ENCODE data around the gene MRPL27. TPM values are rescaled to one million over a fixed set of nuclear protein-coding genes. Genes with fewer than 3 reads are reported as not detected.

Gene MRPL27
- total RNA-seq, 2 donors from 2014 or later: 68.6 to 78.5 TPM

DNA sequence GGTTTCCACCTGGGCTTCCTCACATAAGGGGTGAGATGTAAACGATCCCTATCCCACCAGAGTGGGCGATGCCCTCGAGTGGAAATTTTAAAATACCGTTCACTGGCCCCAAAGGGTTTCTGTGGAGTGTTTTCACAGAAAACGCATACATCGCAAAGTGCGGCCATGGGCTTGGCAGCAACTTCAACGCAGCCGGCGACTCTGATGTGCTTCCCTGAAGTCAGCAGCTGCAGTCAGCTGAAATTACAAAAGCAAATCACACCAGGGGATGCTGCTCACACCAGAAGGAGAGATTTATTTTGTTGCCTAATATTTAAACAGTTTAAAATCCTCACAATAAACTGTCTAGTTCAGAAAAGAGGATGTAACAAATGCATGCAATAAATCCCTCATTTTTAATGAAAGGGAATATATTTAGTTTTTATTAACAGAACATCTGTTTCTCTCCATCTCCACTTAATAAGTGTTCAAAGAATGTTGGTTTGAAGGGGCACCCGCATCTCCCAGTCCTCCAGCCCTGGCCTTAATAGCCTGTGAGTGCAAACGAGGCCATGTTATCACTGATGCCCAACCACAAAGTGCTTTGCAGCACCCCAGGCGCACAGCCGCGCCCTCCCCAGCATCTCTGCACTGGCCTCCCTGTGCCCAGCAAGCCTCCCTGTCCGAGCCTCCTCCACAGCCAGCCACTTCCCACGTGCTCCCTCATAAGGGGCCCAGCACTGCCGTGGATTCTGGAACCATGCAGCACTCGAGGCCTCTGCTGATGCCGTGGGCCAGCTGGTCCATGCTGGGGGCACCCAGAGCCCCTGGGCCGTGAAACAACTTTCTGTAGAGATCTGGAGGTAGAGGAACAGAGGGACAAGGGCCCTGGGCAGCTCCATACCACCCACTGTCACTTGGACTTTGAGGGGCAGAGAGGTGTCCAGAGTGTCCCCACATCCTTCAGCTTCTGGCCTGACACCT is 44.3 kb downstream of the MRPL27 start:
- intact Hi-C loops (cut with DNase I): no loop called here
- DNase-seq (no peak), ATAC-seq (no peak)

DNA sequence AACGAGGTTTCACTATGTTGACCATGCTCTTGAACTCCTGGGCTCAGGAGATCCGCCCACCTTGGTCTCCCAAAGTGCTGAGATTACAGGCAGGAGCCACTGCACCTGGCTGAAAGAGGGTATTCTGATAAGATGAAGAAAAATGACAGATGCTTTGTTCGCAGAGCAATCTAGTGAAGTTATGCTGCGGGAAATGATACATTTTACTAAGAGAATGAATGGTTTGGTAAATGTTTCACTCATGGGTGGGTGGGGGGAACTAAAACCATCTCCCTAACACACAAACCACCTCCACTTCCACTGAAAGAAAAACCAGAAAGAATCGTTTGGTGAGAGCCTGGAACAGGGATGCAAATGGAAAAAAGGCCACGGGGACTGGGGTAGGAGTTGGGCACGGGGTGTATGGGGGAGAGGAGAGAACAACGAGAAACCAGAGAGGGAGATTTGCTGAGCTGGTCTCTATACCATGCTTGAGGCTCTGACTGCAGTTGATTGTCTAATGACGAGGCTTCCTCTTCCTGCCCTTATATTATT is 46.1 kb downstream of the MRPL27 start:
- intact Hi-C loops (cut with DNase I): no loop called here
- no peak for ATAC-seq
- no peak for DNase-seq

DNA sequence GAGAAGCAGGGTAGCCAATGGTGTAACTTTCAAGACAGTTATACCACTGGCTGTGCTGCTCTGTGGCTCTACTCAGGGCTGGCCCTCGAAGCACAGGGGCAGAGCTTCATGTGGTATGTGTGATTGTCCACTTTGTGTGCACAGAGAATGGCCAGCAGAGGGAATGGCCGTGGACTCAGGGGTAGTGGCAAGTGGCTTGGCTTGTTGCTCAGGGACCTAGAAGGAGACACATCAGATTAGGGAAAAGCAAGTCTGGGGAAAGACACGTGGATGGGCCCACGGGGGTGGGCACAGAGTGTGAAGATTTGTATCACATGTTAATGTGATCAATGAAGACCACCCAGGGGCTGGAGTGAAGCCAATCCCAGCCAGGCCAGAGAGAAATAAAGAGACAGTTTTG is 47.1 kb downstream of the MRPL27 start:
- intact Hi-C loops (cut with DNase I): no loop called here
- ATAC-seq: no peak
- DNase-seq: no peak

DNA sequence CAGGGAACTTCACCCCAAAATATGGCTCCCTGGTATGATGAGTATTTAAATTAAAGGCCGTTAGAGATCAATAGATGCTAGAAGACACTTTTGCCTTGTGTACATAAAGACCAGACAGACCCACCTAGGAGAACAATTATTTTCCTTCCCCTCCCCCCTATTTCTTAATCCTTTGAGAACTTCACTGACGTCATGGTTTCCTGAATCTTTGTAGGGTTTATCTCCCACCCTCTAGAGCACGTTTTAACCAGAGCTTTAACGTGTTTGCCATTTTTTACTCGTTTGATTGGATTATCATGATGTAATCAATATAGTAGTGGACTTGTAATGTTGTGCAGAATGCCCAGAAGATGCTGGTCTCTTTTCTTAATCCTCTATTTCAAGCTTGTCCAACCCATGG is 49.9 kb downstream of the MRPL27 start:
- ATAC-seq: no peak
- intact Hi-C loops (cut with DNase I): no loop called here

DNA sequence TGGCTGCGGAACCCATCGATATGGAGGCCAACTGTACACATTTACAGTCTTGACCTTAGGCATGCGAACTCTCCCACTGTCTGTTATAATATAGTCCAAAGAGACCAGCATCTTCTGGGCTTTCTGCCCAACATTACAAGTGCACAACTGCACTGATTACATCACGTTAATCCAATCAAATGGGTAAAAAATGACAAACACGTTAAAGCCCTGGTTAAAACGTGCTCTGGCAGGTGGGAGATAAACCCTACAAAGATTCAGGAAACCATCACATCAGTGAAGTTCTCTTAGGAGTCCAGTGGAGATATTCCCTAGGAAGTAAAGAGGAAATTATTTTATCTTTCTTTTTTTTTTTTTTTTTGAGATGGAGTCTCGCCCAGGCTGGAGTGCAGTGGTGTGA is 50.7 kb downstream of the MRPL27 start:
- DNase-seq: no peak
- no peak for ATAC-seq
- intact Hi-C loops (cut with DNase I): no loop called here

More for the DNA sequence above, 49.9 kb downstream of the MRPL27 start:
- DNase-seq: no peak

DNA sequence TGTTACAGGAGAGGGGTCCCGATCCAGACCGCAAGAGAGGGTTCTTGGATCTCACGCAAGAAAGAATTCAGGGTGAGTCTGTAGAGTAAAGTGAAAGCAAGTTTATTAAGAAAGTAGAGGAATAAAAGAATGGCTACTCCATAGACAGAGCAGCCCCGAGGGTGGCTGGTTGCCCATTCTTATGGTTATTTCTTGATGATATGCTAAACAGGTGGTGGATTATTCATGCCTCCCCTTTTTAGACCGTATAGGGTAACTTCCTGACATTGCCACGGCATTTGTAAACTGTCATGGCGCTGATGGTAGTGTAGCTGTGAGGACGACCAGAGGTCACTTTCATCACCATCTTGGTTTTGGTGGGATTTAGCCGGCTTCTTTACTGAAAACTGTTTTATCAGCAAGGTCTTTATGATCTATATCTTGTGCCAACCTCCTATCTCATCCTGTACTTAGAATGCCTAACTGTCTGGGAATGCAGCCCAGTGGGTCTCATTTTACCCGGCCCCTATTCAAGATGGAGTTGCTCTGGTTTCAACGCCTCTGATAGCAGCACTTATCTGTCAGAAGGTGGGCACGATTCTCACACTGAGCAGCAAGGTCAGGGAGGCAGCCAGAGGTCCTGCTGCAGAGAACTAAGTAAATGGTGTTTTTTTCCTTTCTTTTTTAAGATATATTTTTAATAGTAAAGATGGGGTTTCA is 53.5 kb downstream of the MRPL27 start:
- ATAC-seq: no peak
- no peak for DNase-seq
- intact Hi-C loops (cut with DNase I): no loop called here

DNA sequence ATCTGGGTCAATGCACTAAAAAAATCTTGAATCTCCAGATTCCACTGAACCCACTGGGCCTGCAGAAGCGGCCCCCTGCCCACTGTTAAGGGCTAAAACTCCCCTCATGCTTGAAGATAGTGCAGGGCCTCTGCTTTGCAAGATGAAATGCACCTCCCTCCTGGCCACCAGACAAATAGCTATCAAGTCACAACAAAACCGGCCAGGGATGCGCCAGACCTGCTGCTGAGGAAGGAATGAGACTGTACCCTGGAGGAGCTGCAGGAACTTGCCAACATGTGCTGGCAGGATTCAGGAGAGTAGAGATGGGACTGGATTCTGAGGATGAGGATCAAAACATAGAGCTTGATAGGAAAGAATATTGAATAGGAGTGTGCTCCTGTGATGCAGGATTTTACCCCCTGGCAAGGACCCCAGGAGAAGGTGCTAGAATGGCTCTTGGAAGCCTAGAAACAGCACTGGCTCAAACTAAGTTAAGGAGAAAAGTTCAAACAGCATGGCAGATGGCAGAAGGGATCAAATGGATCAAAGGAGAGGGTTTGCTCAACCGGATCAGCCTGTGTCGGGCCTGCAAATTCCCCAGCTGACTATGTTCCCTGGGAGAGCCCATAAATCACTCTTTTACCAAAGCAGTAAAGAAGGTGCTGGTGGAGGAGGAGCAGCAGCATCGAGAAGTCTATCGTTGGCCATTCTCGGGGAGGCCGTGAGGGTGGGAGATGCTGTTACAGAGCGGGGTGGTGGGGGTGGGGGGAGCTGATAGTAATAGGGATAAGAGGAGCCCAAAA is 54.3 kb downstream of the MRPL27 start:
- DNase-seq (no peak), ATAC-seq (no peak)
- intact Hi-C loops (cut with DNase I): no loop called here

Other genes with a start within 250 kb of the MRPL27 start
- 1 to 10 TPM; 1.6 to 2.1 TPM for gene SAMD14, start 243.0 kb downstream of the MRPL27 start, total RNA-seq
- gene PPP1R9B, start 222.5 kb downstream of the MRPL27 start, total RNA-seq: 10 to 100 TPM; 35.8 to 43.4 TPM
- gene SGCA, start 207.2 kb downstream of the MRPL27 start, total RNA-seq: 100 to 1,000 TPM in 1 of 2 donors, 10 to 100 TPM in 1; 96.3 to 131 TPM
- 100 to 1,000 TPM; 106 to 151 TPM for gene COL1A1, start 171.6 kb downstream of the MRPL27 start, total RNA-seq
- gene TMEM92, start 98.7 kb downstream of the MRPL27 start, total RNA-seq: under 1 TPM; 0.10 to 0.65 TPM
- 10 to 100 TPM; 13.6 to 17.3 TPM for gene XYLT2, start 27.1 kb downstream of the MRPL27 start, total RNA-seq
- gene EME1, start within 50 bp of the MRPL27 start, total RNA-seq: 1 to 10 TPM in 1 of 2 donors, under 1 TPM in 1; 0.24 to 1.3 TPM
- 10 to 100 TPM; 35.3 to 70.5 TPM for gene LRRC59, start 24.3 kb upstream of the MRPL27 start, total RNA-seq
- 10 to 100 TPM; 64.8 to 66.4 TPM for gene ACSF2, start 53.0 kb upstream of the MRPL27 start, total RNA-seq
- 1 to 10 TPM in 1 of 2 donors, under 1 TPM in 1; 0.37 to 1.1 TPM for gene CHAD, start 95.7 kb upstream of the MRPL27 start, total RNA-seq
- gene RSAD1, start 105.7 kb upstream of the MRPL27 start, total RNA-seq: 10 to 100 TPM; 31.6 to 38.8 TPM
- under 1 TPM; 0.39 to 0.59 TPM for gene MYCBPAP, start 135.3 kb upstream of the MRPL27 start, total RNA-seq
- gene EPN3, start 159.6 kb upstream of the MRPL27 start, total RNA-seq: 10 to 100 TPM in 1 of 2 donors, 1 to 10 TPM in 1; 7.0 to 16.1 TPM
- gene SPATA20, start 174.0 kb upstream of the MRPL27 start, total RNA-seq: 10 to 100 TPM; 41.0 to 41.1 TPM
- 1 to 10 TPM; 5.7 to 6.9 TPM for gene CACNA1G, start 187.5 kb upstream of the MRPL27 start, total RNA-seq